Liver (tissue), 10 donors: ENCODE results near the gene FCRLA. TPM values are rescaled to one million over a fixed set of nuclear protein-coding genes. Genes with fewer than 3 reads are reported as not detected.

ENCODE experiments used
- DNase-seq: peaks from one replicate; pipeline ENCODE4 v3.0.0-alpha.2; 2017; ENCODE audit warnings: low spot score
- H3K27ac ChIP-seq, 2 donors: one replicate each; pipeline ENCODE4 v1.7.0; 2013; ENCODE audit warnings: inconsistent platforms in 2 of 2, low read length in 2 of 2, control low read depth in 1 of 2, low read depth in 1 of 2, mild to moderate bottlenecking in 1 of 2
- H3K27me3 ChIP-seq, 4 donors: one replicate each; pipeline versions ENCODE4 v1.6.1 to v1.7.0; 2013; ENCODE audit warnings: low read length in 3 of 4, inconsistent platforms in 1 of 4, mild to moderate bottlenecking in 1 of 4, moderate library complexity in 1 of 4; ENCODE audit not compliant: control insufficient read depth in 4 of 4, insufficient read depth in 4 of 4
- H3K36me3 ChIP-seq, 4 donors: one replicate each; pipeline versions ENCODE4 v1.6.1 to v1.7.0; 2013; ENCODE audit warnings: low read length in 3 of 4, mild to moderate bottlenecking in 3 of 4, low read depth in 1 of 4, moderate library complexity in 1 of 4; ENCODE audit not compliant: control insufficient read depth in 4 of 4, insufficient read depth in 3 of 4
- H3K4me1 ChIP-seq, 4 donors: one replicate each; pipeline versions ENCODE4 v1.6.1 to v1.7.0; 2013; ENCODE audit warnings: low read length in 3 of 4, mild to moderate bottlenecking in 3 of 4, moderate library complexity in 1 of 4; ENCODE audit not compliant: control insufficient read depth in 4 of 4, insufficient read depth in 4 of 4
- H3K4me3 ChIP-seq, 3 donors: one replicate each; pipeline versions ENCODE4 v1.6.1 to v1.7.0; 2013; ENCODE audit warnings: low read length in 3 of 3, control low read depth in 1 of 3, low read depth in 1 of 3, mild to moderate bottlenecking in 1 of 3
- H3K9ac ChIP-seq, 2 donors: one replicate each; pipeline ENCODE4 v1.7.0; 2013; ENCODE audit warnings: low read length in 2 of 2, mild to moderate bottlenecking in 2 of 2, moderate library complexity in 2 of 2, control low read depth in 1 of 2, low read depth in 1 of 2
- H3K9me3 ChIP-seq, 4 donors: one replicate each; pipeline versions ENCODE4 v1.6.1 to v1.7.0; 2013; ENCODE audit warnings: low read length in 3 of 4; ENCODE audit not compliant: control insufficient read depth in 4 of 4
- CTCF ChIP-seq: fragments of 150-350 bp; IDR thresholded peaks from 2 replicates; pipeline ENCODE4 v1.5.1; 2017; ENCODE audit warnings: improper control_type of control experiment, low read depth, low read length; ENCODE audit not compliant: missing input control
- FOXA1 ChIP-seq: IDR thresholded peaks from 2 replicates; pipeline ENCODE4 v1.6.1; 2016; ENCODE audit warnings: antibody characterized with exemption
- GABPA ChIP-seq, 2 donors: IDR thresholded peaks in 1 of 2; conservative IDR thresholded peaks in 1 of 2; 2 replicates each; pipeline ENCODE4 v1.6.1; 2016; ENCODE audit warnings: antibody characterized with exemption in 2 of 2, mild to moderate bottlenecking in 1 of 2, moderate library complexity in 1 of 2
- HNF4G ChIP-seq: IDR thresholded peaks from 2 replicates; pipeline ENCODE4 v1.6.1; 2016; ENCODE audit warnings: antibody characterized with exemption
- NR2F2 ChIP-seq: IDR thresholded peaks from 2 replicates; pipeline ENCODE4 v1.6.1; 2016; ENCODE audit warnings: antibody characterized with exemption
- RAD21 ChIP-seq, 2 donors: IDR thresholded peaks; 2 replicates each; pipeline ENCODE4 v1.6.1; 2016; ENCODE audit warnings: antibody characterized with exemption in 2 of 2, mild to moderate bottlenecking in 2 of 2
- RXRA ChIP-seq, 2 donors: IDR thresholded peaks; 2 replicates each; pipeline ENCODE4 v1.6.1; 2017 to 2018; ENCODE audit warnings: antibody characterized with exemption in 2 of 2, mild to moderate bottlenecking in 1 of 2
- SP1 ChIP-seq: IDR thresholded peaks from 2 replicates; pipeline ENCODE4 v1.6.1; 2018; ENCODE audit warnings: antibody characterized with exemption, mild to moderate bottlenecking
- TAF1 ChIP-seq: conservative IDR thresholded peaks from 2 replicates; pipeline ENCODE4 v1.6.1; 2016; ENCODE audit warnings: antibody characterized with exemption, mild to moderate bottlenecking
- YY1 ChIP-seq: IDR thresholded peaks from 2 replicates; pipeline ENCODE4 v1.6.1; 2016; ENCODE audit warnings: antibody characterized with exemption, mild to moderate bottlenecking
- WGBS: extraction: QIAGEN DNeasy Blood & Tissue Kit; methylation state at CpG from one replicate; pipeline ENCODE4 v1.1.7; 2013; 5-methylcytosine and 5-hydroxymethylcytosine counted together
- polyA plus RNA-seq, 2 donors: library from polyadenylated mRNA; stranded (reverse) in 1 of 2; unstranded in 1 of 2; fragments of 200-250 nt in 1 of 2; fragments of >200 nt in 1 of 2; fragmentation: Nextera tagmentation in 1 of 2; extraction: Ambion mirVana in 1 of 2; gene quantifications; one replicate each; pipeline versions ENCODE4 v1.2.1 to v1.2.3, GENCODE V29; 2013 to 2015
- small RNA-seq: library from RNA; depleted of rRNA; stranded (forward); fragments of <200 nt; gene quantifications from one replicate; pipeline ENCODE3, GENCODE V24; 2014
- total RNA-seq, 2 donors: library from RNA; depleted of rRNA; stranded (reverse); fragments of >200 nt; gene quantifications; one replicate each; pipeline ENCODE4 v1.2.3, GENCODE V29; 2014
- TF ChIP-seq, protein P1 (sequence below): IDR thresholded peaks from 2 replicates; pipeline ENCODE4 v1.6.1; 2016; ENCODE audit warnings: antibody characterized with exemption, mild to moderate bottlenecking
- TF ChIP-seq, protein P2 (sequence below): IDR thresholded peaks from 2 replicates; pipeline ENCODE4 v1.6.1; 2016; ENCODE audit warnings: antibody characterized with exemption
- TF ChIP-seq, protein P3 (sequence below): IDR thresholded peaks from 2 replicates; pipeline ENCODE4 v1.6.1; 2016; ENCODE audit warnings: antibody characterized with exemption
- donor health status: healthy.
- donor health status: healthy.
- donor health status: healthy.
- donor health status: healthy.
- donor health status: healthy.

Gene FCRLA
- total and polyA plus RNA-seq, 4 donors = 0.06 to 3.3 (median 0.29) TPM

- no peak overlapping the region for H3K9ac ChIP-seq
- WGBS = 66% methylated on average over 7 of the region's 7 CpGs
- H3K36me3 ChIP-seq = peaks cover 0 to 5% (median 3%) of the 10 kb centered on the region in 4 donors
- TF ChIP-seq RXRA (IDR thresholded peaks at IDR 0.05) (no peak), GABPA (IDR thresholded peaks at IDR 0.05 in 1 of 2, conservative IDR thresholded peaks at IDR 0.05 in 1 of 2) (no peak), NR2F2 (no peak), CTCF (peak; percentile 55), FOXA1 (no peak), YY1 (no peak), RAD21 (IDR thresholded peaks at IDR 0.05) (peak; percentile 61 to 78), TAF1 (no peak), HNF4G (no peak), SP1 (no peak)
- TF ChIP-seq, protein P1, sequence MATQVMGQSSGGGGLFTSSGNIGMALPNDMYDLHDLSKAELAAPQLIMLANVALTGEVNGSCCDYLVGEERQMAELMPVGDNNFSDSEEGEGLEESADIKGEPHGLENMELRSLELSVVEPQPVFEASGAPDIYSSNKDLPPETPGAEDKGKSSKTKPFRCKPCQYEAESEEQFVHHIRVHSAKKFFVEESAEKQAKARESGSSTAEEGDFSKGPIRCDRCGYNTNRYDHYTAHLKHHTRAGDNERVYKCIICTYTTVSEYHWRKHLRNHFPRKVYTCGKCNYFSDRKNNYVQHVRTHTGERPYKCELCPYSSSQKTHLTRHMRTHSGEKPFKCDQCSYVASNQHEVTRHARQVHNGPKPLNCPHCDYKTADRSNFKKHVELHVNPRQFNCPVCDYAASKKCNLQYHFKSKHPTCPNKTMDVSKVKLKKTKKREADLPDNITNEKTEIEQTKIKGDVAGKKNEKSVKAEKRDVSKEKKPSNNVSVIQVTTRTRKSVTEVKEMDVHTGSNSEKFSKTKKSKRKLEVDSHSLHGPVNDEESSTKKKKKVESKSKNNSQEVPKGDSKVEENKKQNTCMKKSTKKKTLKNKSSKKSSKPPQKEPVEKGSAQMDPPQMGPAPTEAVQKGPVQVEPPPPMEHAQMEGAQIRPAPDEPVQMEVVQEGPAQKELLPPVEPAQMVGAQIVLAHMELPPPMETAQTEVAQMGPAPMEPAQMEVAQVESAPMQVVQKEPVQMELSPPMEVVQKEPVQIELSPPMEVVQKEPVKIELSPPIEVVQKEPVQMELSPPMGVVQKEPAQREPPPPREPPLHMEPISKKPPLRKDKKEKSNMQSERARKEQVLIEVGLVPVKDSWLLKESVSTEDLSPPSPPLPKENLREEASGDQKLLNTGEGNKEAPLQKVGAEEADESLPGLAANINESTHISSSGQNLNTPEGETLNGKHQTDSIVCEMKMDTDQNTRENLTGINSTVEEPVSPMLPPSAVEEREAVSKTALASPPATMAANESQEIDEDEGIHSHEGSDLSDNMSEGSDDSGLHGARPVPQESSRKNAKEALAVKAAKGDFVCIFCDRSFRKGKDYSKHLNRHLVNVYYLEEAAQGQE = no peak
- TF ChIP-seq, protein P2, sequence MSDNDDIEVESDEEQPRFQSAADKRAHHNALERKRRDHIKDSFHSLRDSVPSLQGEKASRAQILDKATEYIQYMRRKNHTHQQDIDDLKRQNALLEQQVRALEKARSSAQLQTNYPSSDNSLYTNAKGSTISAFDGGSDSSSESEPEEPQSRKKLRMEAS = no peak
- TF ChIP-seq, protein P3, sequence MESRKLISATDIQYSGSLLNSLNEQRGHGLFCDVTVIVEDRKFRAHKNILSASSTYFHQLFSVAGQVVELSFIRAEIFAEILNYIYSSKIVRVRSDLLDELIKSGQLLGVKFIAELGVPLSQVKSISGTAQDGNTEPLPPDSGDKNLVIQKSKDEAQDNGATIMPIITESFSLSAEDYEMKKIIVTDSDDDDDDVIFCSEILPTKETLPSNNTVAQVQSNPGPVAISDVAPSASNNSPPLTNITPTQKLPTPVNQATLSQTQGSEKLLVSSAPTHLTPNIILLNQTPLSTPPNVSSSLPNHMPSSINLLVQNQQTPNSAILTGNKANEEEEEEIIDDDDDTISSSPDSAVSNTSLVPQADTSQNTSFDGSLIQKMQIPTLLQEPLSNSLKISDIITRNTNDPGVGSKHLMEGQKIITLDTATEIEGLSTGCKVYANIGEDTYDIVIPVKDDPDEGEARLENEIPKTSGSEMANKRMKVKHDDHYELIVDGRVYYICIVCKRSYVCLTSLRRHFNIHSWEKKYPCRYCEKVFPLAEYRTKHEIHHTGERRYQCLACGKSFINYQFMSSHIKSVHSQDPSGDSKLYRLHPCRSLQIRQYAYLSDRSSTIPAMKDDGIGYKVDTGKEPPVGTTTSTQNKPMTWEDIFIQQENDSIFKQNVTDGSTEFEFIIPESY = no peak
- no peaks in the 10 kb centered on the region for H3K9me3 ChIP-seq
- H3K27ac ChIP-seq = peak overlapping the region in 1 of 2 donors; percentile 1
- H3K4me1 ChIP-seq = peaks cover 4 to 21% (median 16%) of the 10 kb centered on the region in 4 donors
- H3K27me3 ChIP-seq = no peaks in the 10 kb centered on the region
- DNase-seq = no peak
- no peak overlapping the region for H3K4me3 ChIP-seq
Observed at GRCh38 chr1:161763522-161764098, 56.6 kb downstream of the FCRLA start.

Small RNAs within 50 kb of the gene (small RNA-seq; reads per million reads assigned to genes)
- gene RF00019 = not detected
- gene RN7SL466P = not detected

Other genes with a start within 250 kb of the FCRLA start
- 10 to 100 TPM; 15.5 to 16.0 TPM for gene FCGR2A, start 201.8 kb upstream of the FCRLA start, total RNA-seq
- 1 to 10 TPM; 2.9 to 7.5 TPM for gene FCGR2A, start 201.8 kb upstream of the FCRLA start, polyA plus RNA-seq
- gene HSPA6, start 182.7 kb upstream of the FCRLA start, total RNA-seq = 1 to 10 TPM; 2.4 to 3.1 TPM
- under 1 TPM; 0.44 to 0.63 TPM for gene HSPA6, start 182.7 kb upstream of the FCRLA start, polyA plus RNA-seq
- gene FCGR3A, start 157.4 kb upstream of the FCRLA start, total RNA-seq = 10 to 100 TPM; 37.7 to 70.1 TPM
- gene FCGR3A, start 157.4 kb upstream of the FCRLA start, polyA plus RNA-seq = 10 to 100 TPM in 1 of 2 donors, 1 to 10 TPM in 1; 9.8 to 60.7 TPM
- gene FCGR3B, start 76.1 kb upstream of the FCRLA start, total RNA-seq = 1 to 10 TPM; 6.0 to 9.2 TPM
- gene FCGR3B, start 76.1 kb upstream of the FCRLA start, polyA plus RNA-seq = 1 to 10 TPM in 1 of 2 donors, under 1 TPM in 1; 0.64 to 2.2 TPM
- gene FCGR2B, start 44.1 kb upstream of the FCRLA start, total RNA-seq = 10 to 100 TPM in 1 of 2 donors, 1 to 10 TPM in 1; 7.9 to 31.6 TPM
- gene FCGR2B, start 44.1 kb upstream of the FCRLA start, polyA plus RNA-seq = 10 to 100 TPM; 18.5 to 39.5 TPM
- gene FCRLB, start 14.3 kb downstream of the FCRLA start, total RNA-seq = 1 to 10 TPM in 1 of 2 donors, under 1 TPM in 1; 0.33 to 2.9 TPM
- under 1 TPM; 0.38 to 0.76 TPM for gene FCRLB, start 14.3 kb downstream of the FCRLA start, polyA plus RNA-seq
- 10 to 100 TPM; 14.9 to 18.2 TPM for gene DUSP12, start 42.6 kb downstream of the FCRLA start, total RNA-seq
- 10 to 100 TPM in 1 of 2 donors, 1 to 10 TPM in 1; 7.9 to 10.1 TPM for gene DUSP12, start 42.6 kb downstream of the FCRLA start, polyA plus RNA-seq
- gene ATF6, start 59.1 kb downstream of the FCRLA start, total RNA-seq = 10 to 100 TPM; 16.5 to 22.5 TPM
- gene ATF6, start 59.1 kb downstream of the FCRLA start, polyA plus RNA-seq = 10 to 100 TPM; 10.0 to 10.3 TPM